DMS153 treated with DMSO at 0.1 percent for 48 hours (cell line): ENCODE measurements around the gene BCAS3.

Experiments used
- DNase-seq: peaks from one replicate; lab custom pipeline; 2025; ENCODE audit not compliant: unreplicated experiment; lab: John Stamatoyannopoulos, UW

BCAS3 gene

GRCh38 chr17:61183793-61184192, 506.1 kb downstream of the BCAS3 start:
- DNase-seq: no peak

GRCh38 chr17:61185385-61185784, 507.7 kb downstream of the BCAS3 start:
- no peak for DNase-seq

DNA sequence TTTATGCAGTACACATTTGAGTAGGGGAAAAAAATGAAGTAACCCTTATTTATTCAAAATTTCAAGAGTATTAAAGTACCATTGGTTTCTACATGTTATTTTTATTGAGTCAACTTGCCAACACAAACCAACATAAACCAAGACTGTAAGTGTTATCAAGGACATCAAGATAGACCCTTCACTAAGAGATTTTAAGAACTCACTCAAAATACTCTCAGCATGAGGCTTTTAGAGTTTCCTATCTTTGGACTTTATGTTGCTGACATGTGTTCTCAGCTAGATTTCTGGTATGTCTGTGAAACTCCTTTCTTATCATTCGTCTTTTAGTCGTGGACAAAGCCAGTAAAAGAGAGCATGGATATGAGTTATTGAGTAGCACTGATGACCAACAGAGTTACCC, 509.4 kb downstream of the BCAS3 start:
- DNase-seq: no peak

DNA sequence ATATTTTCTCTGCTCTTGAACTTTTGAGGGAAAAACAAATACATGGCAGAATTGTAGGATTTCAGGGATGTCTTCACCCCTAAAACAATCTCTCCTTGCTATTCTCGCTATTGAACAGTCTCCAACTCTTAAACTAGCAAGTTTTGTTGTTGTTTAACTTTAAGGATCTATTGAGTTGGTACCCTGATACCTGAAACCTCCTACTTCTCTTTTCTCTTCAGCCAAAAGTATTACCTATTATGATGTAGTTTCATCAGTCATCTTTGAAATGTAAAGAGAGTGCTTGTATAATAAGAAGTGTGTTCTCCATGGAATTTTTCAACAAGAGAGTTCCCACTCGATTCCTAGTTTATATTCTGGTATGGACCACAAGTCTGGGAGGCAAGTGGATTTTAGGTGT, 510.4 kb downstream of the BCAS3 start:
- no peak for DNase-seq

DNA sequence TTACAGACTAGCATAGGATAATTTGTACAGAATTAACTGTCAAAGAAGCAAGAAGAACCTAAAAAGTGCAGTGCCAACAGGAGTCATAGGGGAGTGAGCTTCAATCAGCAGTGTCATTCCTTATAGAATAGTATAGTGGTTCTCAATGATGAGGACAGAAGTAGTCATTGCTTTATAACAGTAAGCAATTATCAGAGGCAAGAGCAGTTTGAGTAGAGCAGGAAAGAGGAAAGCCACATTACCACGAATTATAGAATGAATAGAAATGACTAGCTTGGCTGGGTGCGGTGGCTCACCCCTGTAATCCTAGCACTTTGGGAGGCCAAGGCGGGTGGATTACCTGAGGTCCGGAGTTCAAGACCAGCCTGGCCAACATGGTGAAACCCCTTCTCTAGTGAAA, 512.3 kb downstream of the BCAS3 start:
- no peak for DNase-seq

DNA sequence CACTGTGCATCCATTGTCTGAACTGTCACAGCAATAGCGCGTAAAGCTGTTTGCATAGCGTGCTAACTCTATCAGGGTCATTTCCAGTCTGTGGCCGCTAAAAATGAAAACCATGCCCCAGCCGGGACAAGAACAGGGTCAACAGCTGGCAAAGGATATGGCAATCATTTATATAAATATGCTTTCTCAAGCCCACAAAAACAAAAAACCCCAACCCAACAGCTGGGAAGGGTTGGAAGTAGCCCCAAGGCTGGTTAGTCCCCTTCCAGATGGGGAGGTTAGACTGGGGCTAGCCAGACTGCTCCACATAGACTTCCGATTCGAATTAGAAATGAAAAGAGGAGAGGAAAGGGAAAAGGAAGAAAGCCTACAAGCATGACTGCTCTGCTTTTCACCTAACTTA, 518.7 kb downstream of the BCAS3 start:
- DNase-seq: no peak

- no peak for DNase-seq
These were observed 519.1 kb downstream of the BCAS3 start for GRCh38 chr17:61196799-61197198.

DNA sequence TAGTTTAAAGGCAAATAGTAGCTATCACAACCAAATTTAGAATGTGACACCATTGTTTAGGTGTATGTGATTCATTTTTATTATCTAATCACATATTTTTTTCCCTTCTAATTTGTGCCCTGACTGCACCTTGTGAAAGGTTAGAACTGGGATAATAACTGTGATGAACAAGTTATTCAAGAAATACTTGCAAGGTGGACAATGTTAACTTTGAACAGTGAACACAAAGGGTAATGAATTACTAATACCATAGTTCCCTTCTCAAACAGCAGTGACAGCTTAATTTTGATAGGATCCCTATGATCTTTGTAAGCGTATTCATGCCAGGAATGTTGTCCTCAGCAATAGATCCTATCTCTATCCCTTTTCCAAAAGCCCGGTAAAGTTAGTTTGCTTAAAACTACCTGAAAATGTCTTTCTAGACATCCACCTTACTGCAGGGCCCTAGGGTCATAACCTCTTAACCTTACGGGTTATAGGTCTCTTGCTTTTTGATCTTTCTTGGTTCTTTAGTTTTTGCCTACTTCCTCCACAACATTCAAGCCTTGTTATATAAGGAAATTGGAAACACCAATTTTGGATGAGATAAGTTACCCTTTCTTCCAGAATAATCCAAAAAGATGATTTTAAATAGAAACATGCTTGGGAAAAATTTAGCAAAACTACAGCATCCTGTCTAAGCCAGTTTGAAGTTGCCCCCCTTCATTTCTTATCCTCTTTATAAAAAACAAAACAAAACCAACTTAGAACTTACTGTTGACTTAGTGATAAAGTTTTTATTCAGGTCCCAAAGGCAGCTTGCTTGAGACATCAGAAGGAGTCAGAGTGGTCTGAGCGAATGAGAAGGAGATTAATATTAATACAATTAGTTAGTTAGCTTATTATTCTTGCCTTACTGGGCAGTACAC, 522.0 kb downstream of the BCAS3 start:
- DNase-seq: no peak

- DNase-seq: no peak
These were observed 522.7 kb downstream of the BCAS3 start for GRCh38 chr17:61200339-61200715.

- DNase-seq: no peak
These were observed 523.6 kb downstream of the BCAS3 start for GRCh38 chr17:61201211-61201610.

- DNase-seq: no peak
These were observed 524.9 kb downstream of the BCAS3 start for GRCh38 chr17:61202564-61202963.

GRCh38 chr17:61203671-61204131, 526.0 kb downstream of the BCAS3 start:
- DNase-seq: no peak

DNA sequence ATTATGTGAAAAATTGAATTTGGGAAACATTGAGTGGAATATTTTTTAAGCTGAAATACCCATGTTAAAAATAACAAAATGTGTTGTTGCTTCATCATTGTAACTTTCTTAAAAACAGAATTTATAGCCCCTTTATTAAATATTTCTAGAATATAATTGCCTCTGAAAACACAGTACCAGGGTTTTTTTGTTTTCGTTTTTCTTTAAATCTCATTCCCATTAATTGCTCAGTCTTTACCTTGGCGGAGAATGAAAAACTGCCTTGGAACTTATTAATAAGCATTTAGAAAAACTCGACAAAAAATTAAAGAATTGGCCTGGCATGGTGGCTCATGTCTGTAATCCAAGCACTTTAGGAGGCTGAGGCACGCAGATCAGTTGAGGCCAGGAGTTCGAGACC, 526.8 kb downstream of the BCAS3 start:
- no peak for DNase-seq

GRCh38 chr17:61205401-61205800, 527.8 kb downstream of the BCAS3 start:
- no peak for DNase-seq

DNA sequence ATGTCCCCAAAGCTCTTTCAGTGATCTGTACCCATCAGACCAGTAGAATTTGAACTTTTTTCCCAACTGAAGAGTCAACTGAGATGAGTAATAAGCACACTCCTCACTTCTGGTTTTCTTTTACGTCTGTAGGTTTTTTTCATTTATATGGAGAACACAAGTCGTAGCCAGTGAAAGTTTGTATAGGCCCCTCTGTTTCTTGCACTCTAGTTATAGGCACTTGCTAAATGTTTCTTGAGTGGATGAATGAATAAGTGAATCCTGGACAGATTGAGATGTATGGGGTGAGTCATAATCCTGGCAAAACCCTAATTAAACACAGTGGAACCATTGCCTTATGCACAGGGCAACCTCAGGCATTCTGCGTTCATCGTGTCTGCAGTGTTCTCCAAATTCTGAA, 528.3 kb downstream of the BCAS3 start:
- DNase-seq: no peak

DNA sequence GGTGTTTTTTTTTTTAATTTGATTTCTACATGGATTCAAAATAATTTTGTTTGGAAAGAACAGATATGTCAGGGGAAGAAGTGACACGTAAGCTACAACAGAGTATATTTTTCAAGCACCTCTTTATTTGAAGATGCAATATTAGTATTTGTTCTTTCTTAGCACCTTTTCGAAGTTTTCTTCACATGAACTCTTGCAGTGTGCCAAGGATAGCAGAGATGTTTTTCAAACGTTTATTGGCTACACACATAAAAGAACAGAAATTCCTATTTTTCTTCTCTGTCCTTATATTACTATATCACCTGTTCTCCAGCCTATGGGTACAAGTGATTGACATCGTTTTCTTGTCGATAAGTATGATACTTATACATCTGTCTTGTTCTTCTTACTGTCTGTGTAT, 529.3 kb downstream of the BCAS3 start:
- DNase-seq: no peak

- no peak for DNase-seq
These were observed 530.9 kb downstream of the BCAS3 start for GRCh38 chr17:61208301-61209105.

DNA sequence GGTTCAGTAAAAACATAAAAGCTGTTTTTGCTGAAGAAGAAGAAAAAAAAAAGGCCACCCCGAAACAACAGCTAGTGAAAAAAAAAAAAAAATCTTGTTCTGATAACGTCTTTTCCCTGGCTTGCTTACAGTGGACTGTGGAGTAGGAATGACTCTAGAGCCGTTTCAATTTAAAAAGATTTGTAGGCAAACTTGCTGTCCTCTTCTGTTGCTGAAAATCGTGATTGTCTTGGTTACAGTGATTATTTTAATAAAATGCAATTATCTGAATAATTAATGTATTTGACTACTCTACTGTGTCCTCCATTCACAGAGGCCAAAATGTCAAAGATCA, 531.4 kb downstream of the BCAS3 start:
- no peak for DNase-seq

GRCh38 chr17:61209525-61209924, 531.9 kb downstream of the BCAS3 start:
- peak; percentile 27 for DNase-seq

DNA sequence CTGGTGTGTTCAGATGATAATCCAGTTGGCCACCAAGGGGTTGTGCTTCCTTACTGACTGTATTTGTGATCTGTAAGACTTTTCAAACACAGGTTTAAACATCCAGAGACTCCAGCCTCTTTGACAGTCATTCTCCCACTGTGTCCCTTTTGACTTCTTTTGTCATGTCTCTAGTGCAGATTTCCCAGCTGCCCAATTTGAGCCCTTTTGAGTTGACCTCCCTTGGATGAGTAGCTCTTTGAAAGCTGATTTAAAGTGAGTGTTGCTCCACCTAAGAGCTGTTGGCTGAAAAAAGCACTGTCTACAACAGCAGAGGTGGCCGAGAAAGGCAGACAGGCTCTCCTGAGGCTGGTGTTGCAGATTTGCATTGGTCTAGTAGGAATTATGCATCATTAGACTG, 533.6 kb downstream of the BCAS3 start:
- DNase-seq: no peak

GRCh38 chr17:61212655-61213054, 535.0 kb downstream of the BCAS3 start:
- DNase-seq: no peak

GRCh38 chr17:61214753-61215152, 537.1 kb downstream of the BCAS3 start:
- no peak for DNase-seq
